AG04449 (cell line): Measurements from ENCODE around the gene NOP56.

Experiments used
- CTCF ChIA-PET: fragments of 350-600 bp; formaldehyde crosslinking; extraction: SDS; loops from one replicate; lab custom pipeline; 2021; ENCODE audit warnings: antibody characterized with exemption; lab: Yijun Ruan, JAX
- POLR2A ChIA-PET: fragments of 400-600, 350-600 bp; formaldehyde crosslinking; extraction: SDS; loops from one replicate; lab custom pipeline; 2020; ENCODE audit warnings: antibody characterized with exemption, inconsistent platforms; lab: Yijun Ruan, JAX
- DNase-seq: peaks from one replicate; pipeline ENCODE4 v3.0.0-alpha.2; 2010; ENCODE audit warnings: low read depth, low spot score
- H3K4me3 ChIP-seq: 2 replicates; pipeline ENCODE4 v1.5.1; 2011; ENCODE audit warnings: low read depth, mild to moderate bottlenecking, control low read depth, low read length
- TF ChIP-seq, protein P1 (sequence below): IDR thresholded peaks from one replicate; pipeline ENCODE4 v1.5.1; 2011; ENCODE audit warnings: mild to moderate bottlenecking, moderate library complexity, low read length, control low read depth, inconsistent platforms; ENCODE audit not compliant: insufficient read depth; ENCODE audit errors: missing control alignments

Gene NOP56

GRCh38 chr20:2706688-2707352 lies 54.4 kb downstream of the NOP56 start:
- DNase-seq = no peak
- TF ChIP-seq, protein P1, sequence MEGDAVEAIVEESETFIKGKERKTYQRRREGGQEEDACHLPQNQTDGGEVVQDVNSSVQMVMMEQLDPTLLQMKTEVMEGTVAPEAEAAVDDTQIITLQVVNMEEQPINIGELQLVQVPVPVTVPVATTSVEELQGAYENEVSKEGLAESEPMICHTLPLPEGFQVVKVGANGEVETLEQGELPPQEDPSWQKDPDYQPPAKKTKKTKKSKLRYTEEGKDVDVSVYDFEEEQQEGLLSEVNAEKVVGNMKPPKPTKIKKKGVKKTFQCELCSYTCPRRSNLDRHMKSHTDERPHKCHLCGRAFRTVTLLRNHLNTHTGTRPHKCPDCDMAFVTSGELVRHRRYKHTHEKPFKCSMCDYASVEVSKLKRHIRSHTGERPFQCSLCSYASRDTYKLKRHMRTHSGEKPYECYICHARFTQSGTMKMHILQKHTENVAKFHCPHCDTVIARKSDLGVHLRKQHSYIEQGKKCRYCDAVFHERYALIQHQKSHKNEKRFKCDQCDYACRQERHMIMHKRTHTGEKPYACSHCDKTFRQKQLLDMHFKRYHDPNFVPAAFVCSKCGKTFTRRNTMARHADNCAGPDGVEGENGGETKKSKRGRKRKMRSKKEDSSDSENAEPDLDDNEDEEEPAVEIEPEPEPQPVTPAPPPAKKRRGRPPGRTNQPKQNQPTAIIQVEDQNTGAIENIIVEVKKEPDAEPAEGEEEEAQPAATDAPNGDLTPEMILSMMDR = no peak
- POLR2A ChIA-PET = interaction anchor here (0.8 kb wide), 1 partner anchor 54 kb away, joined by 3 read pairs; the partner anchor contains the start of gene NOP56

GRCh38 chr20:2707353-2708072 lies 55.1 kb downstream of the NOP56 start:
- CTCF ChIA-PET = interaction anchor here (1.0 to 1.3 kb wide), 3 partner anchors 43 to 186 kb away, joined by 3 to 6 read pairs (median 3); no protein-coding TSS in a partner anchor
- POLR2A ChIA-PET = interaction anchor here (0.8 kb wide), 1 partner anchor 55 kb away, joined by 3 read pairs; the partner anchor contains the start of gene NOP56
- no peak for DNase-seq
- no peak overlapping the region for H3K4me3 ChIP-seq
- TF ChIP-seq, protein P1 = no peak

More at GRCh38 chr20:2706688-2707352, 54.4 kb downstream of the NOP56 start:
- CTCF ChIA-PET = interaction anchor here (1.3 kb wide), 1 partner anchor 44 kb away, joined by 3 read pairs; no protein-coding TSS in a partner anchor
- H3K4me3 ChIP-seq = no peak overlapping the region
